ENCODE measurements around the gene PCYOX1L.

Gene PCYOX1L

DNA sequence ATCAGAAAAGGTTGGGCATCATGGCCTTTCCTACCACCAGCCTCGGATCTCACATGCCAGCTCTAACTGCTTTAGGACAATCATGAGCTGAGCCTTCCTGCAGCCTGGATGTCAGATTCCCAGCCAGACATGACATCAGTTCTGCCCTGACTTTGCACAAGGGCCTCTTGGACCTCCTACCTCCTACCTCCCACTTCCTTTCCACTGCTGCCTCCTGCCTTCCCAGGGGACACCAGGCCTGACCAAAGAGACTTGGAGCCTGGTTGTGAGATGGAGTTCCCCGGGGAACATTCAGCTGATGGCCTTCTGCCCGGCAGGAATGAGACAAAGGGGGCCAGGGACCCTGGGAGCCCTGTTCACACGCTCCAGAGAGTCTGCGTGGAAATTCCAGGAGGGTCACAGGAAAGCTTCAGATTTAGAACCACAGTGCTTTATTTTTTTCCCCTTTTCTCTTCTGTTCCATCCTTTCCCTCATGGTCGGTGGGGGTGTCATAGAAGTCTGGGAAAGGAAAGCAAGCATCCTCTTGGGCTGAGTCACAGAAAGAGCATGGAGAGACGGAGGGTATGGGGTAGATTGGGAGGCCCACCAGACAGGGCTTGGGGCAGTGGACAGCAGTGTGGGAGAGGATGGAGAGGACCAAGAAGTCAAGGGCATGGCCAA lies 56.7 kb downstream of the PCYOX1L start:
- no peak overlapping the region for H3K4me3 ChIP-seq (ENCODE audit: low read depth, low read length)
- DNase-seq (ENCODE audit: low read depth), result peak; percentile 88

DNA sequence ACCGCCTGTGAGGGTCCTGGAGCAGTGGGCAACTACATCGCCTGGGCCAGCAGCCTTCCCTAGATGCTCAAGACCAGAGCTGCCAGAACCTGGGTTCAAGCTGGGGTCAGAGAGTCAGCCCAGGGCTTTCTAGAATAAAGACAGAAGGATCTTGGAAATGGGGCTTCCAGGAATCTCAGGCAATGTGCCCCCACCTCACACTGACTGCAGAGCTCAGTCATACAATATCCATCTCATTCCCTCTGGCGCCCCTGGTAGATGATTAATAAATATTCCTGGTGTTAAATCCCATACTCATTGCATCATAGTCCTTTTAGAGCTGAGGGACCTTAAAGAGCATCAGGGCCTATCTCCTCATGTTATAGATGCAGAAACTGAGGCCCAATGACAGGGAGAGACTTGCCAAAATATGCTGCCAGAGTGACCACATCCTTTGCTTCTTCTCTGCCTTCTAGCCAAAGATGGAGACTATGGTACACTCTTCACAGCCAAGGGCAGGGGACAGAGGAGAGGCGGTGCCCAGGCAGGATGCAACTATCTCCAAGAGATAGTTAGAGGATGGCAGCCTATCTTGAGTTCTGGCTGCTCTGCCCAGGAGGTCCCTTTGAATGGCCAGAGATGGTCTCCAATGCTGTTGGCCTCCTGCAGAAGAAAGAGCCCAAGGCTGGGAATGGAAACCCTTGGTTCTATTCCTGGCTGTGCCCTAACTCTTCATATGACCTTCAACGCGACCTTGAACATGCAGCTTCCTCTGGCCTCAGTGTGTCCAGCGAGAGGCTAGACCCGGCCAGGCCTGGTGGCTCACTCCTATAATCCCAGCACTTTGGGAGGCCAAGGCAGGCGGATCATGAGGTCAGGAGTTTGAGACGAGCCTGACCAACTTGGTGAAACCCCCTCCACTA lies 57.5 kb downstream of the PCYOX1L start:
- no peak for DNase-seq (ENCODE audit: low read depth)
- no peak overlapping the region for H3K4me3 ChIP-seq (ENCODE audit: low read depth, low read length)

DNA sequence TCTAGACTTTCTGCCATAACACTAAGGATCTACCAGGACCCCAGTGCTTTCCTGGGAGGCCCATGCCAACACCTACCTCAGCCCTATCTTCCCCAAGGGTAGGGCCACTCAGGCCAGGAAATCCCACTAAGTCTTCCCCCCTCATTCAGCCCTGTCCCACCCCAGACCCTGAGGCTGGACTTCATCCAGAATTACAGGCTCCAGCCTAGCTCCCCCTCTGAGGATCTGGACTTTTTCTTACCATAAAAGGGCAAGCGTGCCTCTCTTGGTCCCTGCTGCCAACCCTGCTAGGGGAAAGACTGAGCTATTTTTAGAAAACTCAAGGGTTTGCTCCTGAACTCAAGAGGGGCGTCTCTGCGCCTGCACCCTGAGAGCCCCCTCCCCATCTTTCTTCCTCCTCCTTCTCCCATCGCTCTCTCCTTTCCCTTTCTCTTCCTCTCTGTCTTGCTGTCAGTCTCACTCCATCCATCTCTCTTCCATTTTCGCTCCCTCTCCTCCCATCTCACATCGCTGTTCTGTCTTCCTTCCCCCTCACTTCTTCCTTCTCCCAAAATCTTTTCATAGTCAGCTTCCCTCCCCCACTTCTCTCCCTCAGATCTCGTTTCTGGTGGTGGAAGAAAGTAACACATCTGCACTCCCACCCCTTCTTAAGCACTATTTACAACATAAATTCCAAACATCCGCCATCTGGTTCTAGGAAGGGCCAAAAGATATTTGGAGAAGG lies 59.3 kb downstream of the PCYOX1L start:
- DNase-seq (ENCODE audit: low read depth), result no peak

DNA sequence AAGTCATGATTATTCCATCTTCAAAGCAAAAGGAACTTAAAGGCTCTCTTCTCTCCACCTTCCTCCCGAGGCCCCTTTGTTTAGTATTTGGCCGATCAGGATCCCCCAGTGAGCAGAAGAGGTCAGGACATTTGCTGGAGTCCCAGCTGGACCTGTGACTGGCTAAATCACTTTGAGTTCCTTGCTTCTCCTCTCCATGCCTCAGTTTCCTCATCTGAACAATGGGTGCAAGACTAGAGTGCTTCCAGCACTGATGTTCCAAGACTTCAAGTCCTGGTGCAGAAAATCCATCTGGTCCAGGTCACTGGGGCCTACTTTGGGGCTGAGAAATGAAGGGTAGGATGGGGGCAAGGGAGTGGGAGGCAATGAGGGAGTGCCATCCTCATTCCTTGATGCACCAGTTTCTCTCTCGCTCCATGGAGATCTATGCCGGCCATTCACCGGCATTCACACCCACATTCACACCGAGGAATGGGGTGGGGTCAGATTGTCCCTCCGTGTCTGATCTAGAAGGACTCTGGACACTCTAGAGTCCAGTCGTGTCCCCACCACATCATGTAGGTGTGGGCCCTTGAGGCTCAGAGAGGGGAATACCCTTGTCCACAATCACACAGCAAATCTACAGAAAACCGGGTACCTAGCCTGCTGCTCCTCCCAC lies 60.0 kb downstream of the PCYOX1L start:
- DNase-seq (ENCODE audit: low read depth), result no peak
- no peak overlapping the region for H3K4me3 ChIP-seq (ENCODE audit: low read depth, low read length)

More for the DNA sequence above, 59.3 kb downstream of the PCYOX1L start:
- H3K4me3 ChIP-seq (ENCODE audit: low read depth, low read length), result no peak overlapping the region

DNA sequence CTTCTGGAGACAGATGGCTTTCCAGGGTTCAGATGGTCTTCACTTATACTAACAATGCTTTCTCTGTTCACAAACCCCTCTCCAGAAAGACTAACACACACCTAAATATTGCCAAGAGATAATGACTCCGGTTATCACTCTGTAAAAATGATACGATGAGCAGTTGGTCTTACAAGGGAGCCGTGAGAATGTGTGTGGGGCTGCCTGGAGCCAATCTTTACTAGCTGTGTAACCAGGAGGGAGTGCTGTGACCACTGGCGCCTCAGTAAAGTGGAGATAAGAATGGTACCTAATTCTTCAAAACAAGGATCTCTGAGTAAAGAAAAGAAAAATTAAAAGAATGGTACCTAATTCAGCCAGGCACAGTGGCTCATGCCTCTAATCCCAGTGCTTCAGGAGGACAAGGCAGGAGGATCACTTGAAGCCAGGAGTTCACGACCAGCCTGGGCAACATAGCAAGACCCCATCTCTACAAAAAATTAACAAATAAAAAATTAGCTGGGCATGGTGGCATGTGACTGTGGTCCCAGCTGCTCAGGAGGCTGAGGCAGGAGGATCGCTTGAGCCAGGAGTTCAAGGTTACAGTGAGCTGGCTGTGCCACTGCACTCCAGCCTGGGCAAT lies 61.2 kb downstream of the PCYOX1L start:
- no peak for DNase-seq (ENCODE audit: low read depth)
- H3K4me3 ChIP-seq (ENCODE audit: low read depth, low read length), result no peak overlapping the region
